GM18526 (cell line): ENCODE measurements around the gene PTTG2.

Source experiments
- POLR2A ChIP-seq: IDR thresholded peaks from 3 replicates; pipeline ENCODE4 v1.6.1; 2011; ENCODE audit not compliant: insufficient read length; ENCODE audit errors: extremely low read depth

PTTG2 gene

GRCh38 chr4:37960098-37960497 is at the start of gene PTTG2:
TSS of gene PTTG2 (plus strand) at chr4:37960398. CDS start at chr4:37960435, 37 bp downstream.
- TF ChIP-seq POLR2A = no peak

GRCh38 chr4:37914539-37914938 is 45.7 kb upstream of the PTTG2 start:
- no peak for TF ChIP-seq POLR2A

- no peak for TF ChIP-seq POLR2A
Measured at GRCh38 chr4:37917388-37917787, 42.8 kb upstream of the PTTG2 start.

GRCh38 chr4:37918653-37919052 is 41.5 kb upstream of the PTTG2 start:
- no peak for TF ChIP-seq POLR2A

GRCh38 chr4:37922328-37922727 is 37.9 kb upstream of the PTTG2 start:
- no peak for TF ChIP-seq POLR2A

GRCh38 chr4:37924946-37925345 is 35.3 kb upstream of the PTTG2 start:
- TF ChIP-seq POLR2A = no peak

GRCh38 chr4:37927434-37927833 is 32.8 kb upstream of the PTTG2 start:
- no peak for TF ChIP-seq POLR2A

GRCh38 chr4:37928426-37929416 is 31.5 kb upstream of the PTTG2 start:
- TF ChIP-seq POLR2A = no peak

GRCh38 chr4:37934096-37934495 is 26.1 kb upstream of the PTTG2 start:
- TF ChIP-seq POLR2A = no peak

GRCh38 chr4:37934609-37935008 is 25.6 kb upstream of the PTTG2 start:
- TF ChIP-seq POLR2A = no peak

- no peak for TF ChIP-seq POLR2A
Measured at GRCh38 chr4:37935026-37935425, 25.2 kb upstream of the PTTG2 start.

- no peak for TF ChIP-seq POLR2A
Measured at GRCh38 chr4:37936889-37937498, 23.2 kb upstream of the PTTG2 start.

GRCh38 chr4:37938208-37938607 is 22.0 kb upstream of the PTTG2 start:
- TF ChIP-seq POLR2A = no peak

GRCh38 chr4:37946503-37947179 is 13.6 kb upstream of the PTTG2 start:
- no peak for TF ChIP-seq POLR2A

- no peak for TF ChIP-seq POLR2A
Measured at GRCh38 chr4:37948542-37948941, 11.7 kb upstream of the PTTG2 start.
